Mucosa of descending colon (tissue), 3 donors: ENCODE measurements around the gene PRXL2A. TPM values are rescaled to one million over a fixed set of nuclear protein-coding genes. Genes with fewer than 3 reads are reported as not detected.
"Not testable (repeated sequence)": the region's sequence is repeated elsewhere in the genome, so short reads cannot be mapped to it uniquely, and the experiment has no call there.

Source experiments
- ATAC-seq: fragments of 200-7000 bp; cut with Tn5 transposase; one replicate; pipeline ENCODE4 v1.9.1; 2020; ENCODE audit warnings: mild to moderate bottlenecking, moderate library complexity
- DNase-seq, 3 donors: peaks; one replicate each; pipeline ENCODE4 v3.0.0-alpha.2; 2020
- H3K36me3 ChIP-seq: fragments of 200-600 bp; one replicate; pipeline ENCODE4 v1.8.0; 2021; ENCODE audit warnings: low read depth, mild to moderate bottlenecking
- H3K4me1 ChIP-seq: fragments of 200-600 bp; one replicate; pipeline ENCODE4 v1.8.0; 2021; ENCODE audit warnings: low read depth, mild to moderate bottlenecking
- H3K4me3 ChIP-seq: fragments of 200-600 bp; one replicate; pipeline ENCODE4 v1.8.0; 2021; ENCODE audit warnings: mild to moderate bottlenecking
- H3K9me3 ChIP-seq: fragments of 200-600 bp; one replicate; pipeline ENCODE4 v1.8.0; 2021; ENCODE audit warnings: mild to moderate bottlenecking
- intact Hi-C, 2 donors: fragments of 100-400 bp; cut with DNase I in 1 of 2; cut with micrococcal nuclease in 1 of 2; formaldehyde crosslinking; loops; one replicate each; pipeline versions ENCODE4 v1.11.0 to v1.11.1; 2022; cut with DNase I, micrococcal nuclease
- total RNA-seq, 3 donors: library from RNA; stranded (reverse); fragmentation: NEBNext Ultra II Directional in 2 of 3; extraction: Animal tissue kit (Norgen Biotek cat#: 25700) in 2 of 3; gene quantifications; one replicate each; pipeline versions ENCODE4 v1.2.1 to v1.2.4, GENCODE V29; 2021 to 2023
- TF ChIP-seq, protein P1 (sequence below): fragments of 200-600 bp; IDR thresholded peaks from one replicate; pipeline ENCODE4 v1.8.0; 2022; ENCODE audit warnings: antibody characterized with exemption, mild to moderate bottlenecking
- donor health status: DM: no; HTN: no; CAD: no; lungs with moderate emphysema.
- donor health status: DM: no; HTN: no; CAD: no.
- donor health status: DM: no; HTN: yes; CAD: no.

PRXL2A gene
- total RNA-seq, 3 donors from 2014 or later, result 95.2 to 123 (median 95.8) TPM

- intact Hi-C loops, result no loop called here
- no peaks in the 10 kb centered on the region for H3K36me3 ChIP-seq
- H3K4me1 ChIP-seq, result peaks cover 35% of the 10 kb centered on the region
- ATAC-seq (no peak), DNase-seq (peak in 1 of 3 donors; percentile 14)
- TF ChIP-seq, protein P1, sequence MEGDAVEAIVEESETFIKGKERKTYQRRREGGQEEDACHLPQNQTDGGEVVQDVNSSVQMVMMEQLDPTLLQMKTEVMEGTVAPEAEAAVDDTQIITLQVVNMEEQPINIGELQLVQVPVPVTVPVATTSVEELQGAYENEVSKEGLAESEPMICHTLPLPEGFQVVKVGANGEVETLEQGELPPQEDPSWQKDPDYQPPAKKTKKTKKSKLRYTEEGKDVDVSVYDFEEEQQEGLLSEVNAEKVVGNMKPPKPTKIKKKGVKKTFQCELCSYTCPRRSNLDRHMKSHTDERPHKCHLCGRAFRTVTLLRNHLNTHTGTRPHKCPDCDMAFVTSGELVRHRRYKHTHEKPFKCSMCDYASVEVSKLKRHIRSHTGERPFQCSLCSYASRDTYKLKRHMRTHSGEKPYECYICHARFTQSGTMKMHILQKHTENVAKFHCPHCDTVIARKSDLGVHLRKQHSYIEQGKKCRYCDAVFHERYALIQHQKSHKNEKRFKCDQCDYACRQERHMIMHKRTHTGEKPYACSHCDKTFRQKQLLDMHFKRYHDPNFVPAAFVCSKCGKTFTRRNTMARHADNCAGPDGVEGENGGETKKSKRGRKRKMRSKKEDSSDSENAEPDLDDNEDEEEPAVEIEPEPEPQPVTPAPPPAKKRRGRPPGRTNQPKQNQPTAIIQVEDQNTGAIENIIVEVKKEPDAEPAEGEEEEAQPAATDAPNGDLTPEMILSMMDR, result no peak
- H3K9me3 ChIP-seq, result no peaks in the 10 kb centered on the region
- no peak overlapping the region for H3K4me3 ChIP-seq
Measured at GRCh38 chr10:80416479-80417098, 8.2 kb downstream of the PRXL2A start.

DNA sequence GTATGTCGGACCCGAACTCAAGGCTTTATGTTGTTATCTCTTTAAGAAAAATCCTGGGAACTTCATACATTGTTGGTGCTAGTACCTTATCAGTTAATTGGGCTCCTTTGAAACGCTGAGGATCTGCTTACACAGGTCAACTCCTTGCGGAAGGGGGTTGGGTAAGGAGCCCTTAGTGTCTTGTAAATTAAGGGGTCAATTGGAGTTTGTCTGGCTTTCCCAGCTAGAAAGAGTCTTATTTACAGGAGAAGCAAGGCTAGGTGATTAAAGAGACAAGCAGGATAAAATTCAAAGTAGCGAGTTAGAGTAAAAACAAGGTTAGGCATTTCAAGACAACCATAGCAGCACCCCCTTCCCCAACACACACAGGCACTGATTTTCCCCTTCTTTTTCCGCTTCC lies 8.9 kb downstream of the PRXL2A start:
- H3K9me3 ChIP-seq, H3K4me3 ChIP-seq, H3K36me3 ChIP-seq, DNase-seq, ATAC-seq, intact Hi-C loops: not testable (repeated sequence)
- peaks cover 32% of the 10 kb centered on the region for H3K4me1 ChIP-seq

- TF ChIP-seq, protein P1, result no peak
- ATAC-seq (no peak), DNase-seq (no peak)
- no peaks in the 10 kb centered on the region for H3K36me3 ChIP-seq
- H3K9me3 ChIP-seq, result no peaks in the 10 kb centered on the region
- intact Hi-C loops, result no loop called here
- H3K4me3 ChIP-seq, result no peak overlapping the region
- peaks cover 5% of the 10 kb centered on the region for H3K4me1 ChIP-seq
Measured at GRCh38 chr10:80421050-80421706, 12.8 kb downstream of the PRXL2A start.

DNA sequence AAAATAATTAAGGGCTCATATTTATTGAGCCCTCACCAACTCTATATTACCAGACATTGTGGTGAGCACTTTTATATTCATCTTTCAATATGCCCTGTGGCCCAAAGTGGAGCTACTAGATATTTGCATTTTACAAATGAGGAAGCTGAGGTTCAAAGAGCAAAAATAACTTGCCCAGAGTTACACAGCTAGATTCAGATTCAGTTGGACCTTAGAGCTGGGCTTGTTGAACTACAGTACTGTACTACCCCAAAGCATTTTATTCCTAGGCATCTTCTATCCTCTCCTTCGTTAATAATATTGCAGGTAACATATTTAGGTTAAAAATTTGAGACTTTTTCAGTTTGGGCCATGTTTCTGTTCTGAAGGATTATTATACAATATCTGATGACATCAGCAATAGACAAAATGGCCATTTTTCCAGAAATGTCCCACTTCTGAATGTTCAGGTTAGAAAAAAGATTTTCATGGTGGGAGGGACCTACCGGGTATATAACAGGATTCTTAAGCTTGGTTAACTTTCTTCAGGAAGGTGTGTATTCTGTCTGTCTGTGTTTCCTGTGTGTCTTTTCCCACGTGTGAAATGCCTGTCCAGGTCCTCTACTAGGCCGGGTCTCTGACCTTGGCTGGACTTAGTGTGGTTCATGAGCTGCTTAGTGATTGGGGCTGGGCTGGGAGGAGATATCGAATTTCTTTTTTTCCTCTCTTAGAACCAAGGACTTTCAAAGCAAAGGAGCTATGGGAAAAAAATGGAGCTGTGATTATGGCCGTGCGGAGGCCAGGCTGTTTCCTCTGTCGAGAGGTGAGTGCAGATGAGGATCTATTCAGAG lies 13.6 kb downstream of the PRXL2A start:
- Histone ChIP-seq H3K36me3 (no peaks in the 10 kb centered on the region), H3K9me3 (no peaks in the 10 kb centered on the region), H3K4me1 (no peaks in the 10 kb centered on the region), H3K4me3 (no peak overlapping the region)
- no peak for DNase-seq
- TF ChIP-seq, protein P1, result no peak
- peak; percentile 46 for ATAC-seq
- intact Hi-C loops, result no loop called here

GRCh38 chr10:80425901-80426300 lies 17.6 kb downstream of the PRXL2A start:
- no peaks in the 10 kb centered on the region for H3K4me1 ChIP-seq
- H3K9me3 ChIP-seq, result no peaks in the 10 kb centered on the region
- ATAC-seq (no peak), DNase-seq (no peak)
- no peaks in the 10 kb centered on the region for H3K36me3 ChIP-seq
- TF ChIP-seq, protein P1, result no peak
- no peak overlapping the region for H3K4me3 ChIP-seq
- intact Hi-C loops, result no loop called here

DNA sequence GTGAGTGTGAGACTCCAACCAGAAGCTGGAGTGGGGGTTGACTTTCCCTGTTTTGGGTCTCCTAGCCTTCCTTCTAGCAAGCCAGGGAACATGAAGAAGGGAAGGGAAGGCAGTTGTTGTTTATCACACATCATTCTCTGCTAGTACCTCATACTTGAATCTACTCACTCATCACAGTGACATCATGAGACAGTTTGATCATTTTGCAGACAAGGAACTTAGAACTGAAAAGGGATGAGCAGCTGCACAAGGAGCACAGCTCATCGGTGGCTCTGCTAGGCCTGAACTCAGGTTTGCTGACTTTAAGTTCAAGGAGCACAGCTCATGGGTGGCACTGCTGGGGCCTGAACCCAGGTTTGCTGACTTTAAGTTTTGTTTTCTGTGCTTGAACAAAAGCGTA lies 19.2 kb downstream of the PRXL2A start:
- Histone ChIP-seq H3K4me1 (no peaks in the 10 kb centered on the region), H3K36me3 (no peaks in the 10 kb centered on the region), H3K4me3 (no peak overlapping the region), H3K9me3 (no peaks in the 10 kb centered on the region)
- TF ChIP-seq, protein P1, result no peak
- no peak for DNase-seq
- intact Hi-C loops, result no loop called here
- no peak for ATAC-seq
